Measurements from ENCODE around the gene RAB11FIP4.

RAB11FIP4 gene

GRCh38 chr17:31534223-31534888 lies 142.9 kb downstream of the RAB11FIP4 start:
- H3K4me3 ChIP-seq (ENCODE audit: low read depth, low read length): no peak overlapping the region
- H3K9me3 ChIP-seq (ENCODE audit: control insufficient read depth, insufficient read depth, low read depth, low read length): no peaks in the 10 kb centered on the region
- H3K36me3 ChIP-seq (ENCODE audit: control insufficient read depth in 2 of 2, insufficient read depth in 1 of 2, low read length in 2 of 2): peaks cover 0 to 18% of the 10 kb centered on the region in 2 experiments; a peak in 1 of 3 replicates
- POLR2A ChIA-PET: interaction anchor here (0.5 to 1.4 kb wide), 3 partner anchors 14 to 309 kb away, joined by 3 read pairs; no protein-coding TSS in a partner anchor
- CTCF ChIA-PET: interaction anchor here (0.5 to 4.4 kb wide), 16 partner anchors 9 to 368 kb away, joined by 3 to 38 read pairs (median 3); no protein-coding TSS in a partner anchor
- TF ChIP-seq ZNF114 (tag by site-specific recombination; IDR thresholded peaks at IDR 0.05): no peak
- no peak for TF ChIP-seq ZNF510 (tag by site-specific recombination; IDR thresholded peaks at IDR 0.05; ENCODE audit: insufficient replicate concordance)
- TF ChIP-seq HOXA7 (CRISPR knock-in tag; IDR thresholded peaks at IDR 0.05; ENCODE audit: borderline replicate concordance): no peak
- no peak for TF ChIP-seq ZNF654 (tag by site-specific recombination; IDR thresholded peaks at IDR 0.05; ENCODE audit: low read depth)
- TF ChIP-seq KLF1 (tag by site-specific recombination; IDR thresholded peaks at IDR 0.05): 0 out of 2 replicates have a peak, but pooled peaks have one; percentile 11
- TF ChIP-seq, protein P1, sequence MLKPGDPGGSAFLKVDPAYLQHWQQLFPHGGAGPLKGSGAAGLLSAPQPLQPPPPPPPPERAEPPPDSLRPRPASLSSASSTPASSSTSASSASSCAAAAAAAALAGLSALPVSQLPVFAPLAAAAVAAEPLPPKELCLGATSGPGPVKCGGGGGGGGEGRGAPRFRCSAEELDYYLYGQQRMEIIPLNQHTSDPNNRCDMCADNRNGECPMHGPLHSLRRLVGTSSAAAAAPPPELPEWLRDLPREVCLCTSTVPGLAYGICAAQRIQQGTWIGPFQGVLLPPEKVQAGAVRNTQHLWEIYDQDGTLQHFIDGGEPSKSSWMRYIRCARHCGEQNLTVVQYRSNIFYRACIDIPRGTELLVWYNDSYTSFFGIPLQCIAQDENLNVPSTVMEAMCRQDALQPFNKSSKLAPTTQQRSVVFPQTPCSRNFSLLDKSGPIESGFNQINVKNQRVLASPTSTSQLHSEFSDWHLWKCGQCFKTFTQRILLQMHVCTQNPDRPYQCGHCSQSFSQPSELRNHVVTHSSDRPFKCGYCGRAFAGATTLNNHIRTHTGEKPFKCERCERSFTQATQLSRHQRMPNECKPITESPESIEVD (tag by site-specific recombination; IDR thresholded peaks at IDR 0.05): peak; percentile 80
- peak; percentile 92 for TF ChIP-seq ZNF121 (tag by site-specific recombination; IDR thresholded peaks at IDR 0.05)
- peak; percentile 0; the same call in 1 of the 2 replicates for TF ChIP-seq ZNF335 (tag by site-specific recombination; conservative IDR thresholded peaks at IDR 0.05)
- peak; percentile 95 for TF ChIP-seq PRDM10 (tag by site-specific recombination; IDR thresholded peaks at IDR 0.05)
- TF ChIP-seq ZNF146 (tag by site-specific recombination; IDR thresholded peaks at IDR 0.05): no peak
- TF ChIP-seq SALL2 (tag by site-specific recombination; IDR thresholded peaks at IDR 0.05; ENCODE audit: borderline replicate concordance): no peak
- peaks cover 15% of the 10 kb centered on the region for H3K4me1 ChIP-seq (ENCODE audit: control insufficient read depth, insufficient read depth, low read length)
- H3K27ac ChIP-seq (ENCODE audit: extremely low read depth, low read depth, low read length): no peak overlapping the region

- Histone ChIP-seq H3K9me3 (ENCODE audit: control insufficient read depth, insufficient read depth, low read depth, low read length) (no peaks in the 10 kb centered on the region), H3K4me3 (ENCODE audit: low read depth, low read length) (no peak overlapping the region), H3K4me1 (ENCODE audit: control insufficient read depth, insufficient read depth, low read length) (peaks cover 15% of the 10 kb centered on the region), H3K27ac (ENCODE audit: extremely low read depth, low read depth, low read length) (no peak overlapping the region), H3K36me3 (ENCODE audit: control insufficient read depth in 2 of 2, insufficient read depth in 1 of 2, low read length in 2 of 2) (peaks cover 0 to 11% of the 10 kb centered on the region in 2 experiments; a peak in 1 of 3 replicates)
- ChIA-PET CTCF (interaction anchor here (0.9 to 4.4 kb wide), 7 partner anchors 8 to 367 kb away, joined by 3 to 38 read pairs (median 7); no protein-coding TSS in a partner anchor), POLR2A (interaction anchor here (0.6 kb wide), 1 partner anchor 143 kb away, joined by 3 read pairs; no protein-coding TSS in a partner anchor)
- TF ChIP-seq ZNF155 (tag by site-specific recombination; IDR thresholded peaks at IDR 0.05) (no peak), ZNF837 (tag by site-specific recombination; IDR thresholded peaks at IDR 0.05) (no peak), KLF7 (tag by site-specific recombination; IDR thresholded peaks at IDR 0.05; ENCODE audit: borderline replicate concordance) (no peak), ZNF707 (tag by site-specific recombination; IDR thresholded peaks at IDR 0.05) (no peak), ZFHX2 (tag by site-specific recombination; conservative IDR thresholded peaks at IDR 0.05) (peak; percentile 14; the same call in 1 of the 2 replicates)
Observed at GRCh38 chr17:31535581-31535981, 144.1 kb downstream of the RAB11FIP4 start.

Measured in HEK293 (cell line).